ENCODE data around the gene RPL5.
A peak's percentile ranks its signal among the peaks of the same experiment; 100 is the strongest.
"Not testable (repeated sequence)": the region's sequence is repeated elsewhere in the genome, so short reads cannot be mapped to it uniquely, and the experiment has no call there.

RPL5 gene

DNA sequence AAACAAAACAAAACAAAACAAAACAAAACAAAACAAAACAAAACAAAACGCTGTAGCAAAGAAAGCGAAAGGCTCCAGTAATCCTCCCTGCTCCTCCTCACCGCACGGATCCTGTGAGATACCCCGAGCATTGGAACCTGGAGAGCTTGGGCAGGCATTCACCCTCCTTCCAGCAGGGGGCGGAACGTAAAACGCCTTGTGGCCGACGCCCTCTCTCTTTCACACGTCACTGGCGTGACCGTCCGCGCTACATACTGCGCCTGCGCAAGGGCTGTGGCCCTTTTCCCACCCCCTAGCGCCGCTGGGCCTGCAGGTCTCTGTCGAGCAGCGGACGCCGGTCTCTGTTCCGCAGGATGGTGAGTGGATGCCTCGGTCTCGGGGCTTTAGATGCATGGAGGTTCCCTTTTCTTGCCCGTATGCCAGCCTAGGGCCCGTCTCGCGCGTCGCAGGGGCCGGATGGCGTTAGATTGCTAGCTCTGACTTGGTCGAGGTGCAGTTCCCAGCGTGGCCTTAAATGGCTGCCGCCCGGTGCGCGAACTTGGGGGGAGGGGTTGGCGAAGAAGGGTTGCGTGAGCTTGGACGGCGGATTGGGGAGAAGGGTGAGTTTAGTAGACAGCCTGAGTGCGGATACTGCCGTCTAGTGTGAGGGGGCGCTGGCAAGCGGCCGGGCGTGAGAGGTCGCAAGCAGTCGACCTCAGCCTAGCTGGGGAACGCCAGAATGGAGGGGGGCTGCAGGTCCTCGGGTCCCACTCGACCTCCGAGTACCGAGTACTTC lies at the start of gene RPL5:
Gene RPL5, plus strand, starts transcription at position 279 of the 775 bp plus-strand sequence. Its CDS starts 75 bp downstream, at position 354.
- peak; percentile 98 for DNase-seq

- not testable (repeated sequence) for DNase-seq
Observed at GRCh38 chr1:92783550-92783949, 48.3 kb upstream of the RPL5 start.

DNA sequence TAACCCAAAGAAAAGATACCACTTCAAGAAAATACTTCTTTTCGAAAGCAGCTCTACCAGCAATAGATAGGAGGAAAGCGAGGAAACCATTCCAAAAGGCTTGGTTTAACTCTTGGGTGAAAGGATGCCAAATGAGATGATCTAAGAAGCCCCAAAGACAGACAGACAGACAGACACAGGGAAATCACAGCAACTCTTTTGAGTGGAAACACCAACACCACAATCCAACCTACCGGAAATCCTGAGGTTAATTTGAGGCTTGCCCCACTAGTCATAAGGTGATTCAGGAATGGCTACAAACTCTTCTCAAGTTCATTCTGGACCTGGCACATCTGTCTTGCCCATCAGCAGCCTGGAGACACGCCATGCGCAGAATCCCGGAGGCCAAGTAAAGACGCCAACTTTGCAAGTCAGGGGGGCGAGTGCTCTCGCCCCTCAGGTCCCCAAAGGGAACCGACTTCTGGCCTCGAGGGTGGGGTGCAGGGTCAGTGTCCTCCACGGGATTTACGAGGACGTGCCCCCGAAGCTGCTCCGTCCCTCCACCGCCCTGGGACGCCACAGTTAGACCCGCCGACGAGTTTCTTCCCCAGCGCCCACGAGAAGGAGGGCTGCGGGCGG lies 47.7 kb upstream of the RPL5 start:
- DNase-seq, result peak; percentile 13

GRCh38 chr1:92784639-92785500 lies 47.0 kb upstream of the RPL5 start, which contains the start of gene EVI5:
TSS of gene EVI5 (minus strand) at chr1:92785108. CDS start at chr1:92736546, 48,562 bp downstream.
- peak; percentile 97 for DNase-seq

DNA sequence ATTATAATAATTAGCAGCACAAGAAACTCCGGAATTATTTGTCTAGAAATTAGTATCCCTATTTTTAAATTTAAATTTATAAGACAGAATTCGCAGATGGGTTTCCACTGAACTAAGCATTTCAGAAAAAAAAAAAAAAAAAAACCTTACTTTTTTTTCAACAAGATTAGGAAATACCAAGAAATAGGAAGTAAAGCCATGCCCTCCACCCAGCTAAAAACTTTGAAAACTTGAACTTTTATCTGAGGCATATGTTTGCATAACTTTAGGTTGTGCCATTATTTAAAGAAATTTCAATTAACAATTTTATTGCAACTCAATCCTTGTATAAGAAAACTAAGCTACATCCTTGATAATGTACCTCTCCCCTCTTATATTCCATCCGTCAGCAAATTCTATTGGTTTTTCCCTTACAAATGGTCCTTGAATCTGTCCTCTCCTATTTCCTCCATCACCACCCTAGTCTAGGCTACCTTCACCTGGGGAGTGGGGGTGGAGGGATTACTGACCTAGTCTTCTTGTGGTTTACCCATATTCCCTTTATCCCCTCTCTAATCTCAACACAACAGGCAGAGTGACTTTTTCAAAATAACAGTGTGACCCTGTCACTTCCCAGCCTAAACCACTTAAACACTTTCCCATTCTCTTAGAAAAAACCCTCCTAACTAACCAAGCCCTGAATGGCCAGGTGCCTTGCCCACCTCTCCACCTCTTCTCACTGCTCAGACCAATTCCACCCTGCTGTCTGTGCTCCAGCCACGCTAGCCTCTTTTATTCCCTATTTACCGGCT lies 45.5 kb upstream of the RPL5 start:
- no peak for DNase-seq

DNA sequence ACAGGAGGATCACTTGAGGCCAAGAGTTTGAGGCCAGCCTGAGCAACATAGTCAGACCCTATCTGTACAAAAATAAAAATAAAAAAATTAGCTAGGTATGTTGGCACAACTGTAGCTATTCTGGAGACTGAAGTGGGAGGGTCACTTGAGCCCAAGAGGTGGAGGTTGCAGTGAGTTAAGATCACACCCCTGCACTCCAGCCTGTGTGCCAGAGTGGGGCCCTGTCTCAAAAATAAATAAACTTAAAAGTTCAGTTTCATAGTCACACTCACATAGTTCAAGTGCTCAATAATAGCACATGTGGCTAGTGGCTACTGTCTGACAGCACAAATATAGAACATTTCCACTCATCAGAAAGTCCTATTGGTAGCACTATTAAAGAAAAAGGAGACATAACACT lies 41.8 kb upstream of the RPL5 start:
- DNase-seq, result no peak

DNA sequence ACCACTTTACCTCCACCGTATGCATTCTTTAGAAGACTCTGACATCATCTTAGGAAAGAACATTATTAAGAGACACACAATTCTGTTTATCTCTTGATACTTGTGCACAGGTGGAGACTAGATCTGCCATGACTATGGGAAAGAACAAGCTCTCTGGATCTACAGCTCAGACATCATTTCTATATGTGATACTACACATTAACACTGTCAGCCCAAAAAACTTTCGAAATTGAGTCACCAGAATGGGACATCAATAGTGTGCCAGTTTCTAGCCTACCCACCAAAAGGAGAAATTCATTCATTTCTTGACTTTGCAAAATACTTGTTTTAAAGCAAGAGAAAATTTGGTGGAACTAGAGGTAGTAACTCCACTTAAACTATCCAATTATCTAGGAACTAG lies 41.0 kb upstream of the RPL5 start:
- DNase-seq, result no peak

DNA sequence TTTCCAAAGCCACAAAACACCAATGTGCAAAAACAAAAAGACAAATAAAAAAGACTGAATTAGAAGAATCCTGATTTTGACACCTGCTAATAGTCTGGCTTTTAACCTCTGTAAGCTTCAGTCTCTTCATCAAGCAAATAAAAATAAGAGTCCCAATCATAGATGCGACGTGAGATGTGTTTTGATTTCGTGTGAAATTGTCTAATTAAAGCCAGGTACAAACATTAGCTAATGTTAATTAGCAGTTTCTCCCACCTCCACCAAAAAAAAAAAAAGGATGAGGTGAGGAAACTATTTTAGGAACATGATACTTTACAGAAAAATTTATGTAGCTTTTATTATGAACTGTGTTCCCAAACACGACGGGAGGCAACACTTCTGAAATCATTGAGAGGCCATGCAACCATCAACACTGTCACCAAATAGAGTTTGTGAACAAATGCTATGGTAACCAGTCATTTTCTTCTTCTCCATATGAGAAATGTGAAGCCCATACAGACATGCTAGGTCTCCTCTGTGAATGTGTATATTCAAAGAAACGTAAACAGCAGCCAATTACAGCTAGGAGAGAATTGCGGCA lies 40.3 kb upstream of the RPL5 start:
- DNase-seq, result no peak

GRCh38 chr1:92792340-92792782 lies 39.5 kb upstream of the RPL5 start:
- peak; percentile 23 for DNase-seq

- DNase-seq, result no peak
Observed at GRCh38 chr1:92795166-92795565, 36.7 kb upstream of the RPL5 start.

- no peak for DNase-seq
Observed at GRCh38 chr1:92797297-92797696, 34.5 kb upstream of the RPL5 start.

GRCh38 chr1:92797961-92798360 lies 33.9 kb upstream of the RPL5 start:
- DNase-seq, result no peak

- DNase-seq, result no peak
Observed at GRCh38 chr1:92803140-92803887, 28.5 kb upstream of the RPL5 start.

DNA sequence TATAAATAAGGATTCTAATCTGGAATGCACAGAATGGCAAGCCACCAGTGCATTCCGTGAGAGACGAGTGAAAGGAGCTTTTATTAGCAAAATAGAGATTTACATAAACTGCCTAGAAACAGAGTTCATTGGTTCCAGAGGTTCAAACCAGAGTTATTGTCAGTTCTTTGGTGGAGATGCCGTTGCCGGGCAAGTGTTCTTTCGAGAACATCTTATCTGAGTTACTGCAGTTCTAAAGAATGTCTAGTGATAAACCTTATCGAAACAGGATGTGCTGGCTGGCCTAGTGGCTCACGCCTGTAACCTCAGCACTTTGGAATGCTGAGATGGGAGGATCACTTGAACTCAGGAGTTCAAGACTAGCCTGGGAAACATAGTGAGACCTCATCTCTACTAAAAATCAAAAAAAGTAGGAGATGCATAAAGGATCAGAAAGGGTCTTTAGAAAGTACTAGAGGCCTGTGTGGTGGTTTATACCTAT lies 27.1 kb upstream of the RPL5 start:
- no peak for DNase-seq

DNA sequence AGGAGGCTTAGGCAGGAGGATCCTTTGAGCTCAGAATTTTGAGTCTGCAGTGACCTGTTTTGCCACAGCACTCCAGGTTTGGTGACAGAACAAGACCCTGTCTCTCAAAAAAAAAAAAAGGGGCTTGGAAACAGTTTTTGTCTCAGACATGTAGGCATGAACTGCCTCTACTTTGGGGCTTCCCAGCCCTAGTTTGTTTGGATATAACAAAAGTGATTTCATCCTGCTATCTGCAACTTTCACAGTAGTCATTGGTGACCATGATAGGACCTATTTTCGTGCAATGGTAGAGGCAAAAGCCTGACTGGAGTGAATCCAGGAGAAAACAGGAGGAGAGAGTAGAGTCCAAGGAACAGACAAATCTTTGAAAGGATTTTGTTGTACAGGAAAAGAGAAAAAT lies 26.6 kb upstream of the RPL5 start:
- DNase-seq, result no peak

DNA sequence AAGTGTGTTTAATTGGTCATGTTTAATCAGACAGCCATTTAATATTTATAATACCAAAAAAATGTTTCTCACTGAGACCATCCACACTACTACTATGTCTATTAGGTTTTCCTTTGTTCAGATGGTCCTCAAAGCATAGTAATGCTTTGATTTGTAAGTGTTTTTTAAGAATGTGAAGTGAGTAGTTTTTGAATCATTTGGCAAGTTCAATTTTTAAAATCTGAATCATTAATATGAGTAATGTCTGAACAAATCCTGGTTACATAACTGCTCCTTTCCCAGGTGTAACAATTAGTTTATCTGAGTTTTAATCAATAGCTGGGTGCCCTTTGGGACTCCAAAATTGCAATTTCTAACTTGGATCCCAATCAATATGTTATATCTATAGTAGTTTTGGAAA lies 23.5 kb upstream of the RPL5 start:
- no peak for DNase-seq

GRCh38 chr1:92816732-92817131 lies 15.1 kb upstream of the RPL5 start:
- DNase-seq, result no peak

- DNase-seq, result no peak
Observed at GRCh38 chr1:92817137-92817697, 14.6 kb upstream of the RPL5 start.

DNA sequence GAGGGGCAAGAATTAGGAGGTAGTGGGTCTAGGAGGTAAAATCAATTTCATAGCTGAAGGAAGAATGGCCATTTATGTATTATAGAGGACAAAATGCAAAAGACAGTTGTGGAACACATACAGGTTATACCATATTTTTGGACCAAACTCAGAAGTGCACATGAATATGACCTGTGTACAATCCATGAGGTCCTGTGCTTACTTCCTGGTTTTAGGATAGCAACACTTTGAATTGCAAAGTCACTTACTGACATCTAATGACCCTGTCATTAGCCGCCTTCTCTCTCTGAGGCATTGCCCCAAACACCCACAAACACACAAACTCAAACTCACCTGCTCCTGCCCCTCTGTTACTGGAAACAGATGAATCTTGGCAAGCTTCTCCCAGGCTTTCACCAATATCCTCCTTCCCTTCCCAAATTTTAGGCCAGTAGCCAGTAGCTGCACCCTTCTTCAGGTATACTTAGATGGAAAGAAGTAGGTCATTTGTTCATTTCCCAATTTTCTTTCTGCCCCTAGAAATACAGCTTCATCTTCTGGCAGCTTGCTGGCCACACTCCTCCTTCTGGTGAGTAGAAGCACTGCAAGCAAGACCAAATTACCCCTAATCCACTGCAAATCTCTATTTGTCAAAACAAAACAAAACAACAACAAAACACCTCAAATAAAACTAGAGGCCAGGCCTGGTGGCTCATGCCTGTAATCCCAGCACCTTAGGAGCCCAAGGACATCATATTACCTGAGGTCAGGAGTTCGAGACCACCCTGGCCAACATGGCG lies 13.7 kb upstream of the RPL5 start:
- DNase-seq, result no peak

GRCh38 chr1:92820024-92820423 lies 11.8 kb upstream of the RPL5 start:
- DNase-seq, result no peak

All from NCI-H2029 (cell line).